GM12878 (cell line): Measurements from ENCODE around the gene NPTX1.

Source experiments
- BHLHE40 ChIP-seq, 2 experiments: fragments of 450-650 bp in 1 of 2; IDR thresholded peaks; 2 replicates each; pipeline ENCODE4 v1.6.1; 2011 to 2017; ENCODE audit warnings: low read depth in 2 of 2, borderline replicate concordance in 1 of 2, improper control_type of control experiment in 1 of 2, low read length in 1 of 2, mild to moderate bottlenecking in 1 of 2
- EZH2 ChIP-seq: IDR thresholded peaks from 2 replicates; pipeline ENCODE4 v1.6.1; 2012; ENCODE audit warnings: low read depth, mild to moderate bottlenecking, control low read depth, inconsistent platforms, low read length, borderline replicate concordance; ENCODE audit not compliant: control insufficient read depth
- MXI1 ChIP-seq: fragments of 150-350 bp; IDR thresholded peaks from 2 replicates; pipeline ENCODE4 v1.6.1; 2011; ENCODE audit warnings: low read depth, mild to moderate bottlenecking, inconsistent platforms, low read length, improper control_type of control experiment
- NFIC ChIP-seq: IDR thresholded peaks from 2 replicates; pipeline ENCODE4 v1.6.1; 2012; ENCODE audit warnings: low read depth, mild to moderate bottlenecking, inconsistent platforms, low read length, moderate library complexity
- POLR2A ChIP-seq: IDR thresholded peaks from 2 replicates; pipeline ENCODE4 v1.6.1; 2011; ENCODE audit warnings: low read depth, mild to moderate bottlenecking, low read length
- POU2F2 ChIP-seq: IDR thresholded peaks from 3 replicates; pipeline ENCODE4 v1.6.1; 2011; ENCODE audit warnings: low read depth, mild to moderate bottlenecking, low read length, borderline replicate concordance
- ZNF274 ChIP-seq: IDR thresholded peaks from one replicate; pipeline ENCODE4 v1.8.0; 2011; ENCODE audit not compliant: insufficient read length, insufficient read depth
- TF ChIP-seq, protein P1 (sequence below): IDR thresholded peaks from 2 replicates; pipeline ENCODE4 v1.6.1; 2012; ENCODE audit warnings: low read length, inconsistent platforms
- TF ChIP-seq, protein P2 (sequence below), 3 experiments: IDR thresholded peaks in 2 of 3; conservative IDR thresholded peaks in 1 of 3; 2 replicates each; pipeline ENCODE4 v1.5.1; 2011; ENCODE audit warnings: low read depth in 3 of 3, low read length in 3 of 3, mild to moderate bottlenecking in 3 of 3, control low read depth in 2 of 3, moderate library complexity in 2 of 3, inconsistent platforms in 1 of 3, mixed read lengths in 1 of 3; ENCODE audit not compliant: control insufficient read depth in 2 of 3, insufficient read depth in 1 of 3; ENCODE audit errors: extremely low read depth in 1 of 3
- TF ChIP-seq, protein P3 (sequence below): IDR thresholded peaks from 2 replicates; pipeline ENCODE4 v1.6.1; 2012; ENCODE audit warnings: low read depth, low read length, improper control_type of control experiment
- TF ChIP-seq, protein P4 (sequence below): IDR thresholded peaks from 2 replicates; pipeline ENCODE4 v1.6.1; 2012; ENCODE audit warnings: low read depth, low read length, improper control_type of control experiment

DNA sequence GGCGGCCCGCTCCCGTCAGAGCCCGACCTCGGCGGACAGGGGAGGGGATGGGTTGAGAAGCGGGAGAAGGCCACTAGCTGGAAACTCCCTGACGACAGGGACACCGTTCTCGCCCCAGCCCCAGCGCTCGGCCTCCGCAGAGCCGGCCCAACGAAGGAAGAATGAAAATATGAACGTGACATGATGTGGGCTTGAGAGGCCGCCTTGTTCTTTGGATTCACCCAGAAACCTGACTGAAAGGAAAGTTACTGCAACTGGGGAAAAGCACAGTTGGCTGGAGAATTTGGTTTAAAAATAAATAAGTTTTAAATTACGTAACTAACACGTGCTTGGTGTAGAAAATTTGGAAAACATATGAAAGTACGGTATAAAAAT lies 21.1 kb downstream of the NPTX1 start:
- TF ChIP-seq, protein P1, sequence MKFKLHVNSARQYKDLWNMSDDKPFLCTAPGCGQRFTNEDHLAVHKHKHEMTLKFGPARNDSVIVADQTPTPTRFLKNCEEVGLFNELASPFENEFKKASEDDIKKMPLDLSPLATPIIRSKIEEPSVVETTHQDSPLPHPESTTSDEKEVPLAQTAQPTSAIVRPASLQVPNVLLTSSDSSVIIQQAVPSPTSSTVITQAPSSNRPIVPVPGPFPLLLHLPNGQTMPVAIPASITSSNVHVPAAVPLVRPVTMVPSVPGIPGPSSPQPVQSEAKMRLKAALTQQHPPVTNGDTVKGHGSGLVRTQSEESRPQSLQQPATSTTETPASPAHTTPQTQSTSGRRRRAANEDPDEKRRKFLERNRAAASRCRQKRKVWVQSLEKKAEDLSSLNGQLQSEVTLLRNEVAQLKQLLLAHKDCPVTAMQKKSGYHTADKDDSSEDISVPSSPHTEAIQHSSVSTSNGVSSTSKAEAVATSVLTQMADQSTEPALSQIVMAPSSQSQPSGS = no peak
- TF ChIP-seq ZNF274 = no peak
- TF ChIP-seq, protein P2, sequence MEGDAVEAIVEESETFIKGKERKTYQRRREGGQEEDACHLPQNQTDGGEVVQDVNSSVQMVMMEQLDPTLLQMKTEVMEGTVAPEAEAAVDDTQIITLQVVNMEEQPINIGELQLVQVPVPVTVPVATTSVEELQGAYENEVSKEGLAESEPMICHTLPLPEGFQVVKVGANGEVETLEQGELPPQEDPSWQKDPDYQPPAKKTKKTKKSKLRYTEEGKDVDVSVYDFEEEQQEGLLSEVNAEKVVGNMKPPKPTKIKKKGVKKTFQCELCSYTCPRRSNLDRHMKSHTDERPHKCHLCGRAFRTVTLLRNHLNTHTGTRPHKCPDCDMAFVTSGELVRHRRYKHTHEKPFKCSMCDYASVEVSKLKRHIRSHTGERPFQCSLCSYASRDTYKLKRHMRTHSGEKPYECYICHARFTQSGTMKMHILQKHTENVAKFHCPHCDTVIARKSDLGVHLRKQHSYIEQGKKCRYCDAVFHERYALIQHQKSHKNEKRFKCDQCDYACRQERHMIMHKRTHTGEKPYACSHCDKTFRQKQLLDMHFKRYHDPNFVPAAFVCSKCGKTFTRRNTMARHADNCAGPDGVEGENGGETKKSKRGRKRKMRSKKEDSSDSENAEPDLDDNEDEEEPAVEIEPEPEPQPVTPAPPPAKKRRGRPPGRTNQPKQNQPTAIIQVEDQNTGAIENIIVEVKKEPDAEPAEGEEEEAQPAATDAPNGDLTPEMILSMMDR (IDR thresholded peaks at IDR 0.05 in 2 of 3, conservative IDR thresholded peaks at IDR 0.05 in 1 of 3; ENCODE audit: control insufficient read depth in 2 of 3, extremely low read depth in 1 of 3, insufficient read depth in 1 of 3, low read depth in 3 of 3, low read length in 3 of 3) = no peak
- no peak for TF ChIP-seq EZH2
- no peak for TF ChIP-seq MXI1
- TF ChIP-seq, protein P3, sequence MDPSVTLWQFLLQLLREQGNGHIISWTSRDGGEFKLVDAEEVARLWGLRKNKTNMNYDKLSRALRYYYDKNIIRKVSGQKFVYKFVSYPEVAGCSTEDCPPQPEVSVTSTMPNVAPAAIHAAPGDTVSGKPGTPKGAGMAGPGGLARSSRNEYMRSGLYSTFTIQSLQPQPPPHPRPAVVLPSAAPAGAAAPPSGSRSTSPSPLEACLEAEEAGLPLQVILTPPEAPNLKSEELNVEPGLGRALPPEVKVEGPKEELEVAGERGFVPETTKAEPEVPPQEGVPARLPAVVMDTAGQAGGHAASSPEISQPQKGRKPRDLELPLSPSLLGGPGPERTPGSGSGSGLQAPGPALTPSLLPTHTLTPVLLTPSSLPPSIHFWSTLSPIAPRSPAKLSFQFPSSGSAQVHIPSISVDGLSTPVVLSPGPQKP = no peak
- TF ChIP-seq NFIC = no peak
- TF ChIP-seq BHLHE40 (IDR thresholded peaks at IDR 0.05; ENCODE audit: borderline replicate concordance in 1 of 2, low read depth in 2 of 2, low read length in 1 of 2) = peak in 1 of 2 experiments; percentile 41; a peak in 1 of 4 replicates
- TF ChIP-seq, protein P4, sequence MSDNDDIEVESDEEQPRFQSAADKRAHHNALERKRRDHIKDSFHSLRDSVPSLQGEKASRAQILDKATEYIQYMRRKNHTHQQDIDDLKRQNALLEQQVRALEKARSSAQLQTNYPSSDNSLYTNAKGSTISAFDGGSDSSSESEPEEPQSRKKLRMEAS = no peak
- TF ChIP-seq POU2F2 = no peak
- TF ChIP-seq POLR2A = no peak
